MM.1S (cell line): Measurements from ENCODE around the gene INO80.

Experiments used
- DNase-seq: peaks from one replicate; pipeline ENCODE4 v3.0.0-alpha.2; 2015
- H2AFZ ChIP-seq: fragments of 300-600 bp; sonication (generic); 2 replicates; pipeline ENCODE4 v1.6.0; 2016; ENCODE audit warnings: antibody characterized with exemption, low read length
- H3F3A ChIP-seq: fragments of 300-600 bp; sonication (generic); 2 replicates; pipeline ENCODE4 v1.6.1; 2016; ENCODE audit warnings: mild to moderate bottlenecking, antibody characterized with exemption, low read length, moderate library complexity, mixed read lengths; ENCODE audit not compliant: insufficient read depth
- H3K27ac ChIP-seq: fragments of 300-600 bp; sonication (generic); 2 replicates; pipeline ENCODE4 v1.5.1; 2016; ENCODE audit warnings: mild to moderate bottlenecking, low read length
- H3K27me3 ChIP-seq: fragments of 300-600 bp; sonication (generic); replicated peaks from 2 replicates; pipeline ENCODE4 v1.6.0; 2016; ENCODE audit warnings: low read length; ENCODE audit not compliant: insufficient read depth
- H3K36me3 ChIP-seq: fragments of 300-600 bp; sonication (generic); replicated peaks from 2 replicates; pipeline ENCODE4 v1.6.1; 2016; ENCODE audit warnings: mild to moderate bottlenecking, low read length, mixed read lengths; ENCODE audit not compliant: insufficient read depth
- H3K4me1 ChIP-seq: fragments of 300-600 bp; sonication (generic); 2 replicates; pipeline ENCODE4 v1.6.1; 2016; ENCODE audit warnings: low read length, mixed read lengths
- H3K4me2 ChIP-seq: fragments of 300-600 bp; sonication (generic); 2 replicates; pipeline ENCODE4 v1.6.0; 2016; ENCODE audit warnings: low read depth, low read length
- H3K4me3 ChIP-seq: fragments of 300-600 bp; sonication (generic); 2 replicates; pipeline ENCODE4 v1.5.1; 2016; ENCODE audit warnings: low read length, mixed read lengths
- H3K79me2 ChIP-seq: fragments of 300-600 bp; sonication (generic); 2 replicates; pipeline ENCODE4 v1.6.1; 2016; ENCODE audit warnings: mixed run types, low read length, mixed read lengths
- H3K9ac ChIP-seq: fragments of 300-600 bp; sonication (generic); 2 replicates; pipeline ENCODE4 v1.6.1; 2016; ENCODE audit warnings: low read length, mixed read lengths
- H3K9me2 ChIP-seq: fragments of 300-600 bp; sonication (generic); replicated peaks from 2 replicates; pipeline ENCODE4 v1.6.1; 2016; ENCODE audit warnings: mild to moderate bottlenecking, low read length, mixed read lengths; ENCODE audit not compliant: insufficient read depth
- H3K9me3 ChIP-seq: fragments of 300-600 bp; sonication (generic); replicated peaks from 2 replicates; pipeline ENCODE4 v1.6.1; 2016; ENCODE audit warnings: mild to moderate bottlenecking, low read length, mixed read lengths; ENCODE audit not compliant: insufficient read depth
- H4K20me1 ChIP-seq: fragments of 300-600 bp; sonication (generic); 2 replicates; pipeline ENCODE4 v1.6.1; 2016; ENCODE audit warnings: mild to moderate bottlenecking, low read length, moderate library complexity, mixed read lengths; ENCODE audit not compliant: insufficient read depth
- CTCF ChIP-seq: fragments of 300-600 bp; sonication (generic); IDR thresholded peaks from 2 replicates; pipeline ENCODE4 v1.5.1; 2016; ENCODE audit warnings: antibody characterized with exemption, low read length, mixed read lengths
- EZH2 ChIP-seq: fragments of 300-600 bp; sonication (generic); optimal IDR thresholded peaks from 2 replicates; pipeline ENCODE3; 2017; ENCODE audit warnings: low read depth, mild to moderate bottlenecking, antibody characterized with exemption, low read length, mixed read lengths
- EZH2phosphoT487 ChIP-seq: fragments of 300-600 bp; sonication (generic); IDR thresholded peaks from 2 replicates; pipeline ENCODE4 v1.6.1; 2018; ENCODE audit warnings: antibody characterized with exemption, low read length

The INO80 gene

GRCh38 chr15:40984964-40985363 is 131.1 kb downstream of the INO80 start:
- H3K9me2 ChIP-seq, result no peaks in the 10 kb centered on the region
- no peaks in the 10 kb centered on the region for H3F3A ChIP-seq
- no peaks in the 10 kb centered on the region for H3K9me3 ChIP-seq
- DNase-seq, result no peak
- no peaks in the 10 kb centered on the region for H3K27me3 ChIP-seq
- no peak overlapping the region for H3K4me3 ChIP-seq
- H2AFZ ChIP-seq, result no peak overlapping the region
- H3K79me2 ChIP-seq, result no peaks in the 10 kb centered on the region
- no peak overlapping the region for H3K4me2 ChIP-seq
- peaks cover 7% of the 10 kb centered on the region for H3K36me3 ChIP-seq
- H3K27ac ChIP-seq, result no peak overlapping the region
- H3K9ac ChIP-seq, result no peak overlapping the region
- no peaks in the 10 kb centered on the region for H4K20me1 ChIP-seq
- H3K4me1 ChIP-seq, result no peaks in the 10 kb centered on the region
- no peak for TF ChIP-seq EZH2phosphoT487
- no peak for TF ChIP-seq EZH2
- no peak for TF ChIP-seq CTCF

- DNase-seq, result no peak
- Histone ChIP-seq H3K9me3 (no peaks in the 10 kb centered on the region), H3K36me3 (peaks cover 7% of the 10 kb centered on the region), H3K4me2 (no peak overlapping the region), H3K79me2 (no peaks in the 10 kb centered on the region), H3K4me1 (no peaks in the 10 kb centered on the region), H4K20me1 (no peaks in the 10 kb centered on the region), H3K9ac (no peak overlapping the region), H2AFZ (no peak overlapping the region), H3K9me2 (no peaks in the 10 kb centered on the region), H3K27ac (no peak overlapping the region), H3K4me3 (no peak overlapping the region), H3F3A (no peaks in the 10 kb centered on the region), H3K27me3 (no peaks in the 10 kb centered on the region)
- TF ChIP-seq CTCF, result no peak
- TF ChIP-seq EZH2phosphoT487, result no peak
- no peak for TF ChIP-seq EZH2
Measured at GRCh38 chr15:40984406-40984805, 131.7 kb downstream of the INO80 start.

- no peak overlapping the region for H2AFZ ChIP-seq
- no peaks in the 10 kb centered on the region for H3F3A ChIP-seq
- DNase-seq, result no peak
Measured at GRCh38 chr15:40982855-40983254, 133.2 kb downstream of the INO80 start.

More at GRCh38 chr15:40982855-40983254, 133.2 kb downstream of the INO80 start:
- Histone ChIP-seq H3K4me2 (no peak overlapping the region), H3K4me3 (no peak overlapping the region), H3K36me3 (peaks cover 7% of the 10 kb centered on the region), H3K27me3 (no peaks in the 10 kb centered on the region), H3K9ac (no peak overlapping the region), H3K9me2 (no peaks in the 10 kb centered on the region), H3K9me3 (no peaks in the 10 kb centered on the region), H4K20me1 (no peaks in the 10 kb centered on the region), H3K27ac (no peak overlapping the region), H3K79me2 (no peaks in the 10 kb centered on the region), H3K4me1 (no peaks in the 10 kb centered on the region)
- TF ChIP-seq EZH2phosphoT487 (no peak), CTCF (no peak), EZH2 (no peak)
